K562 (cell line): ENCODE data around the gene ECSIT. TPM values are rescaled to one million over a fixed set of nuclear protein-coding genes. Genes with fewer than 3 reads are reported as not detected.

Experiments used
- ATAC-seq: fragments of 200-7000 bp; cut with Tn5 transposase; 3 replicates; pipeline ENCODE4 v1.9.1; 2020; ENCODE audit warnings: moderate library complexity
- BruUV-seq: library from RNA; stranded (reverse); fragments of 400-500 nt; replicated peaks from 2 replicates; lab custom pipeline; 2021; lab: Mats Ljungman, UMichigan
- CTCF ChIA-PET: fragments of 300-600 bp; formaldehyde crosslinking; extraction: SDS; loops from one replicate; lab custom pipeline; 2021; ENCODE audit warnings: low intra/inter-chr PET ratio; lab: Yijun Ruan, JAX
- POLR2A ChIA-PET: fragments of 300-600, 350-650 bp; sonication (Branson Sonifier 250); formaldehyde crosslinking; extraction: SDS; loops from one replicate; lab custom pipeline; 2021; ENCODE audit warnings: antibody characterized with exemption, inconsistent platforms; lab: Yijun Ruan, JAX
- DNase-seq, 4 experiments: peaks; one replicate each; pipeline versions ENCODE4 v3.0.0 to v3.0.0-alpha.2; 2011 to 2018; ENCODE audit warnings: low spot score in 3 of 4, mixed read lengths in 3 of 4; ENCODE audit errors: extremely low read depth in 1 of 4
- FAIRE-seq: peaks from 2 replicates; lab custom pipeline; 2011; peaks lifted over from hg19 to GRCh38; lab: Jason Lieb, UNC
- H2AFZ ChIP-seq: 2 replicates; pipeline ENCODE4 v1.6.0; 2011; ENCODE audit warnings: low read depth, low read length, control low read depth, inconsistent platforms
- H3K27ac ChIP-seq: fragments of 200-600 bp; 3 replicates; pipeline ENCODE4 v1.8.0; 2011; ENCODE audit warnings: low read depth, mild to moderate bottlenecking, control low read depth, inconsistent platforms, low read length, moderate library complexity, mixed read lengths; ENCODE audit errors: extremely low read depth
- H3K27me3 ChIP-seq, 2 experiments: fragments of 300-600 bp in 1 of 2; 2 replicates in 1 of 2; 3 replicates in 1 of 2; pipeline versions ENCODE4 v1.6.0 to v1.8.0; 2011; ENCODE audit warnings: inconsistent platforms in 2 of 2, low read length in 2 of 2, mild to moderate bottlenecking in 1 of 2, mixed read lengths in 1 of 2, moderate library complexity in 1 of 2; ENCODE audit not compliant: control insufficient read depth in 2 of 2, insufficient read depth in 2 of 2
- H3K36me3 ChIP-seq: fragments of 300-600 bp; 3 replicates; pipeline ENCODE4 v1.8.0; 2011; ENCODE audit warnings: mild to moderate bottlenecking, low read length, inconsistent platforms; ENCODE audit not compliant: control insufficient read depth, insufficient read depth
- H3K4me1 ChIP-seq, 2 experiments: fragments of 200-600 bp in 1 of 2; replicated peaks in 1 of 2; 2 replicates in 1 of 2; 3 replicates in 1 of 2; pipeline versions ENCODE4 v1.5.1 to v1.8.0; 2011; ENCODE audit warnings: inconsistent platforms in 2 of 2, low read length in 2 of 2, mild to moderate bottlenecking in 1 of 2, mixed read lengths in 1 of 2, moderate library complexity in 1 of 2; ENCODE audit not compliant: control insufficient read depth in 2 of 2, insufficient read depth in 2 of 2
- H3K4me2 ChIP-seq: 2 replicates; pipeline ENCODE4 v1.6.1; 2011; ENCODE audit warnings: low read length, control low read depth, inconsistent platforms, mixed read lengths; ENCODE audit not compliant: insufficient read depth
- H3K4me3 ChIP-seq: fragments of 200-600 bp; sonication (generic), shearing (Covaris generic); 2 replicates; pipeline ENCODE4 v1.5.1; 2016; ENCODE audit warnings: control low read depth, inconsistent platforms
- H3K79me2 ChIP-seq: fragments of 200-600 bp; 3 replicates; pipeline ENCODE4 v1.8.0; 2011; ENCODE audit warnings: low read length, inconsistent platforms; ENCODE audit not compliant: control insufficient read depth, insufficient read depth
- H3K9ac ChIP-seq, 2 experiments: 2 replicates each; pipeline versions ENCODE4 v1.6.0 to v1.6.1; 2011; ENCODE audit warnings: low read depth in 2 of 2, low read length in 2 of 2, control low read depth in 1 of 2, inconsistent platforms in 1 of 2, mild to moderate bottlenecking in 1 of 2, mixed read lengths in 1 of 2; ENCODE audit not compliant: insufficient read depth in 1 of 2
- H3K9me1 ChIP-seq: one replicate; pipeline ENCODE4 v1.6.0; 2011; ENCODE audit warnings: inconsistent platforms, mild to moderate bottlenecking, low read length, moderate library complexity; ENCODE audit not compliant: control insufficient read depth, insufficient read depth
- H3K9me3 ChIP-seq: replicated peaks from 2 replicates; pipeline ENCODE4 v1.5.1; 2011; ENCODE audit warnings: low read depth, low read length, inconsistent platforms; ENCODE audit not compliant: control insufficient read depth, insufficient read depth
- H4K20me1 ChIP-seq: replicated peaks from 2 replicates; pipeline ENCODE4 v1.6.1; 2011; ENCODE audit warnings: low read length, inconsistent platforms, mixed read lengths; ENCODE audit not compliant: control insufficient read depth, insufficient read depth
- ELF2 ChIP-seq: fragments of 250-450 bp; sonication (Bioruptor Pico); IDR thresholded peaks from 2 replicates; pipeline ENCODE4 v1.5.0; 2021; ENCODE audit warnings: mild to moderate bottlenecking
- L3MBTL2 ChIP-seq: fragments of 450-650 bp; IDR thresholded peaks from 2 replicates; pipeline ENCODE4 v1.6.1; 2016; ENCODE audit warnings: mild to moderate bottlenecking, moderate library complexity
- NEUROD1 ChIP-seq: fragments of 150-350 bp; IDR thresholded peaks from 2 replicates; pipeline ENCODE4 v1.6.1; 2014; ENCODE audit warnings: borderline replicate concordance, low read length, low read depth; ENCODE audit not compliant: partially characterized antibody
- NFE2 ChIP-seq: IDR thresholded peaks from 2 replicates; pipeline ENCODE4 v1.6.1; 2014; ENCODE audit warnings: antibody characterized with exemption, low read depth
- NR2F6 ChIP-seq: fragments of 450-650 bp; formaldehyde crosslinking; IDR thresholded peaks from 2 replicates; pipeline ENCODE4 v1.4.0; 2020; ENCODE audit warnings: mild to moderate bottlenecking
- RBM39 ChIP-seq: fragments of 200-400 bp; formaldehyde crosslinking; optimal IDR thresholded peaks from 2 replicates; pipeline ENCODE3; 2018; ENCODE audit warnings: low read depth, low read length
- TAF1 ChIP-seq: IDR thresholded peaks from 2 replicates; pipeline ENCODE4 v1.6.1; 2011; ENCODE audit warnings: mild to moderate bottlenecking, low read length, moderate library complexity; ENCODE audit not compliant: insufficient read depth, control insufficient read depth, severe bottlenecking; ENCODE audit errors: extremely low read depth
- TAL1 ChIP-seq: fragments of 450-650 bp; IDR thresholded peaks from 2 replicates; pipeline ENCODE4 v1.6.1; 2016; ENCODE audit warnings: mild to moderate bottlenecking
- TARDBP ChIP-seq: fragments of 450-650 bp; IDR thresholded peaks from 2 replicates; pipeline ENCODE4 v1.6.1; 2016
- TCF7L2 ChIP-seq: fragments of 150-350 bp; IDR thresholded peaks from 2 replicates; pipeline ENCODE4 v1.6.1; 2016; ENCODE audit warnings: low read depth, mild to moderate bottlenecking, low read length, moderate library complexity
- WGBS: fragments of 100-300 bp; shearing (Covaris generic); methylation state at CpG from one replicate; pipeline ENCODE4 v1.1.6; 2016; ENCODE audit warnings: low coverage, mixed read lengths; ENCODE audit not compliant: insufficient coverage; ENCODE audit errors: missing lambda C conversion rate; 5-methylcytosine and 5-hydroxymethylcytosine counted together
- in situ Hi-C: fragments of 300-500 bp; cut with MboI; formaldehyde crosslinking; loops from 4 replicates; pipeline ENCODE4 v1.15.0; 2018; ENCODE audit warnings: inconsistent platforms, mixed read lengths
- intact Hi-C: fragments of 100-400 bp; cut with micrococcal nuclease; formaldehyde crosslinking; loops from 2 replicates; pipeline ENCODE4 v1.14.2; 2022
- polyA plus RNA-seq, 8 experiments: library from polyadenylated mRNA; depleted of rRNA in 4 of 8; stranded (reverse) in 5 of 8; unstranded in 3 of 8; fragments of >200 nt; fragmentation: Nextera tagmentation in 2 of 8; fragmentation: Illumina TruSeq in 1 of 8; extraction: Ambion mirVana in 2 of 8; extraction: Trizol in 1 of 8; gene quantifications; 2 replicates each; pipeline versions ENCODE4 v1.2.1 to v1.2.3, GENCODE V29; 2011 to 2014; ENCODE audit warnings: inconsistent platforms in 1 of 8, missing spikeins in 1 of 8
- total RNA-seq, 7 experiments: library from RNA; depleted of rRNA in 6 of 7; stranded (reverse); fragments of >200 nt in 6 of 7; fragmentation: Illumina TruSeq in 2 of 7; extraction: Trizol in 2 of 7; gene quantifications; 2 replicates each; pipeline versions ENCODE4 v1.2.1 to v1.2.3, GENCODE V29; 2011 to 2021; ENCODE audit warnings: low replicate concordance in 1 of 7
- TF ChIP-seq, protein P1 (sequence below): fragments of 450-650 bp; formaldehyde crosslinking; IDR thresholded peaks from 2 replicates; pipeline ENCODE4 v1.4.0; 2020; ENCODE audit warnings: mild to moderate bottlenecking, mixed read lengths
- TF ChIP-seq, protein P2 (sequence below): IDR thresholded peaks from 2 replicates; pipeline ENCODE4 v1.6.1; 2012; ENCODE audit warnings: low read depth, low read length, improper control_type of control experiment, borderline replicate concordance
- TF ChIP-seq, protein P3 (sequence below): fragments of 450-650 bp; IDR thresholded peaks from 2 replicates; pipeline ENCODE4 v1.6.1; 2017; ENCODE audit warnings: mild to moderate bottlenecking, moderate library complexity

The ECSIT gene
- total and polyA plus RNA-seq, 9 of the 15 experiments (the other 6 are each of a cell fraction or from before 2014, with no cell fraction given): 1.1 to 82.5 (median 43.9) TPM

DNA sequence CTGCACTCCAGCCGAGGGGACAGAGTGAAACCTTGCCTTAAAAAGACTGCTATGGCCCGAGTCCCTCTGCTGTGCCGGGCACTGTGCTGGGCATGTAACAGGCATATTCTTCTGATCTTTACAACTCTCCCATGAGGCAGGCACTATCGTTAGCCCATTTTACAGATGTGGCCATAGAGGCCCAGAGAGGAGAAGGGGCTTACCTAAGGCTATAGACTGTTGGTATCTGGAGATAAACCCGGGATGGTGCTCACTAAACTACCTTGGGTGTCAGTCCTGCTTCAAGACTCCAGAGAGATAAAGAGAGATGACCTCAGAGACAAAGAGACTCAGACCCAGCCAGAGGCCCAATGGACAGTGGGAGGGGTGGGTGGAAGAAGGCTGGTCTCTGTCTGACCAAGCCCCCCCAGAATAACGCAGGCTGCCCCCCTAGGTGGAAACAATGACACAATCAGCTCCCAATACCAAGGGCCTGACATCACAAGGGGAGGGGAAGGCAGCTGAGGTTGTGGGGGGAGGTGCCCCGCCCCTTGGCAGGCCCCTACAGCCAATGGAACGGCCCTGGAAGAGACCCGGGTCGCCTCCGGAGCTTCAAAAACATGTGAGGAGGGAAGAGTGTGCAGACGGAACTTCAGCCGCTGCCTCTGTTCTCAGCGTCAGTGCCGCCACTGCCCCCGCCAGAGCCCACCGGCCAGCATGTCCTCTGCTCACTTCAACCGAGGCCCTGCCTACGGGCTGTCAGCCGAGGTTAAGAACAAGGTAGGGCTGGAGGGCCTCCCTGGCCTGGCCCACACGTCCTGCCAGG, 9.5 kb upstream of the ECSIT start, which contains the start of gene CNN1 (continued):
- TF ChIP-seq TCF7L2 (peak; percentile 55; the same call in 1 of the 2 replicates), L3MBTL2 (peak; percentile 41; the same call in 1 of the 2 replicates)
- TF ChIP-seq, protein P1, sequence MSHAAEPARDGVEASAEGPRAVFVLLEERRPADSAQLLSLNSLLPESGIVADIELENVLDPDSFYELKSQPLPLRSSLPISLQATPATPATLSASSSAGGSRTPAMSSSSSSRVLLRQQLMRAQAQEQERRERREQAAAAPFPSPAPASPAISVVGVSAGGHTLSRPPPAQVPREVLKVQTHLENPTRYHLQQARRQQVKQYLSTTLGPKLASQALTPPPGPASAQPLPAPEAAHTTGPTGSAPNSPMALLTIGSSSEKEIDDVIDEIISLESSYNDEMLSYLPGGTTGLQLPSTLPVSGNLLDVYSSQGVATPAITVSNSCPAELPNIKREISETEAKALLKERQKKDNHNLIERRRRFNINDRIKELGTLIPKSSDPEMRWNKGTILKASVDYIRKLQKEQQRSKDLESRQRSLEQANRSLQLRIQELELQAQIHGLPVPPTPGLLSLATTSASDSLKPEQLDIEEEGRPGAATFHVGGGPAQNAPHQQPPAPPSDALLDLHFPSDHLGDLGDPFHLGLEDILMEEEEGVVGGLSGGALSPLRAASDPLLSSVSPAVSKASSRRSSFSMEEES (CRISPR knock-in tag): no peak

DNA sequence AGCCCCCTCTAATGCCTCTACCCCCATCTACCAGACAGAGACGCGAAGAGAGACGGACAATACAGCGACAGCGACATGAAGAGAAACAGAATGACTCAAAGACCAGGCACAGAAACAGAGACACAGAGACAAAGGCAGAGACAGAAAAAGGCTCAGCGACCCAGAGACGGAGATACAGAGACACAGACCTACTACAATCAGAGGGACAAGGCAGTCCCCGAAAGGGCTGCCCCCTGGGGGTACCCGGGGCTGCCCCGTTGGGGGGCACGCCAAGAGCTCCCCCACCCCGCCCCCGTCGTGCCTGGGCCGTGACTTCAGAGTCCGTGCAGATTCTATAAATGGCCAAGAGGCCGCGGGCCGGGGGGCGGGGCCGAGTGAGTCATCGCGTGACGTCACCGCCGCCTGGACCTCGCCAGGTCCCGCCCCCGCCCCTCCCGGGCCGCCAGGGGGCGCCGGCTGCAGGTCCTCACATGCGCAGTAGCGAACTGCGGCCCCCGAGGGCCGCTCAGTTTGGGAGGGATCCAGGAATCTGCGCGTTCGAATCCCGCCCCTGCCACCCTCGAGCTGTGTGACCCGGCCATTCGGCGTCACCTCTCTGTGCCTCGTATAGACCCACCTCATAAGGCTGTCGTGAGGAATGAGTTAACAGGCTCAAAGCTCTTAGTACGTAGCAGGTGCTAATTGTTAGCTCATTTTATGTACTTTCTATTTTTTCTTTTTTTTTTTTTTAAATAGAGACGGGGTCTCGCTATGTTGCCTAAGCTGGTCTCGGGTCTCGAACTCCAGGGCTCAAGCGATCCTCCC, 7.1 kb upstream of the ECSIT start:
- POLR2A ChIA-PET: interaction anchor here (0.5 to 1.5 kb wide), 5 partner anchors 13 to 63 kb away, joined by 3 to 6 read pairs (median 3); no protein-coding TSS in a partner anchor
- TF ChIP-seq RBM39: no peak
- TF ChIP-seq NEUROD1: peak; percentile 81
- TF ChIP-seq, protein P2, sequence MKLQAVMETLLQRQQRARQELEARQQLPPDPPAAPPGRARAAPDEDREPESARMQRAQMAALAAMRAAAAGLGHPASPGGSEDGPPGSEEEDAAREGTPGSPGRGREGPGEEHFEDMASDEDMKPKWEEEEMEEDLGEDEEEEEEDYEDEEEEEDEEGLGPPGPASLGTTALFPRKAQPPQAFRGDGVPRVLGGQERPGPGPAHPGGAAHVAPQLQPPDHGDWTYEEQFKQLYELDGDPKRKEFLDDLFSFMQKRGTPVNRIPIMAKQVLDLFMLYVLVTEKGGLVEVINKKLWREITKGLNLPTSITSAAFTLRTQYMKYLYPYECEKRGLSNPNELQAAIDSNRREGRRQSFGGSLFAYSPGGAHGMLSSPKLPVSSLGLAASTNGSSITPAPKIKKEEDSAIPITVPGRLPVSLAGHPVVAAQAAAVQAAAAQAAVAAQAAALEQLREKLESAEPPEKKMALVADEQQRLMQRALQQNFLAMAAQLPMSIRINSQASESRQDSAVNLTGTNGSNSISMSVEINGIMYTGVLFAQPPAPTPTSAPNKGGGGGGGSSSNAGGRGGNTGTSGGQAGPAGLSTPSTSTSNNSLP: no peak
- TF ChIP-seq TAF1: peak; percentile 75
- TF ChIP-seq NFE2: no peak
- TF ChIP-seq, protein P3, sequence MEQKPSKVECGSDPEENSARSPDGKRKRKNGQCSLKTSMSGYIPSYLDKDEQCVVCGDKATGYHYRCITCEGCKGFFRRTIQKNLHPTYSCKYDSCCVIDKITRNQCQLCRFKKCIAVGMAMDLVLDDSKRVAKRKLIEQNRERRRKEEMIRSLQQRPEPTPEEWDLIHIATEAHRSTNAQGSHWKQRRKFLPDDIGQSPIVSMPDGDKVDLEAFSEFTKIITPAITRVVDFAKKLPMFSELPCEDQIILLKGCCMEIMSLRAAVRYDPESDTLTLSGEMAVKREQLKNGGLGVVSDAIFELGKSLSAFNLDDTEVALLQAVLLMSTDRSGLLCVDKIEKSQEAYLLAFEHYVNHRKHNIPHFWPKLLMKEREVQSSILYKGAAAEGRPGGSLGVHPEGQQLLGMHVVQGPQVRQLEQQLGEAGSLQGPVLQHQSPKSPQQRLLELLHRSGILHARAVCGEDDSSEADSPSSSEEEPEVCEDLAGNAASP: no peak
- no peak for TF ChIP-seq TARDBP
- TF ChIP-seq NR2F6 (CRISPR knock-in tag): no peak
- no peak for TF ChIP-seq ELF2
- TF ChIP-seq TAL1: no peak

More for the DNA sequence above, 7.1 kb upstream of the ECSIT start:
- H3K27me3 ChIP-seq: no peaks in the 10 kb centered on the region
- DNase-seq (peak; percentile 95 to 97 (median 97)), ATAC-seq (peak; percentile 77), FAIRE-seq (peak; percentile 69)
- H3K4me1 ChIP-seq: peaks cover 35 to 53% of the 10 kb centered on the region in 2 experiments; a peak in 4 of 5 replicates
- H2AFZ ChIP-seq: peak overlapping the region; percentile 94
- no peaks in the 10 kb centered on the region for H3K79me2 ChIP-seq
- no peaks in the 10 kb centered on the region for H4K20me1 ChIP-seq
- in situ Hi-C loops (no loop called here), intact Hi-C loops (loop anchor here (5.0 kb wide), 1 partner anchor 39 kb away; no protein-coding TSS in a partner anchor)
- peak overlapping the region; percentile 84 for H3K27ac ChIP-seq
- no TSS peak for BruUV-seq
- 3% methylated on average over 47 of the region's 54 CpGs for WGBS
- CTCF ChIA-PET: interaction anchor here (0.6 kb wide), 2 partner anchors 40 to 153 kb away, joined by 3 read pairs; no protein-coding TSS in a partner anchor
- H3K36me3 ChIP-seq: no peaks in the 10 kb centered on the region
- H3K4me3 ChIP-seq: peak overlapping the region; percentile 40
- peak overlapping the region; percentile 71 to 88 for H3K9ac ChIP-seq
- H3K4me2 ChIP-seq: peak overlapping the region; percentile 85
- H3K9me1 ChIP-seq: no peaks in the 10 kb centered on the region
- no peaks in the 10 kb centered on the region for H3K9me3 ChIP-seq
